Cardiac fibroblast (primary cell): ENCODE measurements around the gene SLC25A33.

Source experiments
- DNase-seq, 2 donors: peaks; one replicate each; pipeline versions ENCODE4 v3.0.0 to v3.0.0-alpha.2; 2010; ENCODE audit warnings: low read depth in 2 of 2
- H3K4me3 ChIP-seq, 2 donors: replicated peaks in 1 of 2; 1 replicate in 1 of 2; 2 replicates in 1 of 2; pipeline ENCODE4 v1.5.1; 2011; ENCODE audit warnings: low read depth in 2 of 2, low read length in 2 of 2, mild to moderate bottlenecking in 2 of 2, moderate library complexity in 1 of 2
- TF ChIP-seq, protein P1 (sequence below): IDR thresholded peaks from one replicate; pipeline ENCODE4 v1.5.1; 2011; ENCODE audit warnings: low read depth, mild to moderate bottlenecking, low read length, inconsistent platforms

The SLC25A33 gene

DNA sequence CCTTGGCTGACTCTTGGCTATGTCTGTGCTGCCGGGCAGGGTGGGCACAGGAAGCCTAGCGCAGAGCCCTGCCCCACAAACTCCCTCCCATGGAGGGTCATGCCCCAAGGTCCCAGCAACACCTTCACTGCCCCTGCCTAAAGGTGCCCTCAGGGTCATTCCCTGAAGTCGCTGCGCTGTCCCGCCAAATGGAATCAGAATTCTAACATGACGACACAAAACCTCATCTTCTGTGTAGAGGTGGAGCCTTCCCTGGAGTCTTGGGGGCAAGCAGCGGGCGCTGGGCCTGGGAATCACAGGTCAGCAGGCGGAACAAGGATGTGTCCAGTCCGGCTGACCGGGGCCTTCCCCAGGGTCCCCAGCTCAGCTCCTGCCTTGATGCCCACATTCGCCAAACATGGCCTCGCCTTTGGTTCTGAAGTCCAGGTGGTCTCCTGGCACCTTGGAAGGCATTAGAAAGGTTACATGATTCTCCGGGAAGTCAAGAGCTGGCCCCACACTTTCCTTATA lies 66.7 kb downstream of the SLC25A33 start:
- no peak overlapping the region for H3K4me3 ChIP-seq
- TF ChIP-seq, protein P1, sequence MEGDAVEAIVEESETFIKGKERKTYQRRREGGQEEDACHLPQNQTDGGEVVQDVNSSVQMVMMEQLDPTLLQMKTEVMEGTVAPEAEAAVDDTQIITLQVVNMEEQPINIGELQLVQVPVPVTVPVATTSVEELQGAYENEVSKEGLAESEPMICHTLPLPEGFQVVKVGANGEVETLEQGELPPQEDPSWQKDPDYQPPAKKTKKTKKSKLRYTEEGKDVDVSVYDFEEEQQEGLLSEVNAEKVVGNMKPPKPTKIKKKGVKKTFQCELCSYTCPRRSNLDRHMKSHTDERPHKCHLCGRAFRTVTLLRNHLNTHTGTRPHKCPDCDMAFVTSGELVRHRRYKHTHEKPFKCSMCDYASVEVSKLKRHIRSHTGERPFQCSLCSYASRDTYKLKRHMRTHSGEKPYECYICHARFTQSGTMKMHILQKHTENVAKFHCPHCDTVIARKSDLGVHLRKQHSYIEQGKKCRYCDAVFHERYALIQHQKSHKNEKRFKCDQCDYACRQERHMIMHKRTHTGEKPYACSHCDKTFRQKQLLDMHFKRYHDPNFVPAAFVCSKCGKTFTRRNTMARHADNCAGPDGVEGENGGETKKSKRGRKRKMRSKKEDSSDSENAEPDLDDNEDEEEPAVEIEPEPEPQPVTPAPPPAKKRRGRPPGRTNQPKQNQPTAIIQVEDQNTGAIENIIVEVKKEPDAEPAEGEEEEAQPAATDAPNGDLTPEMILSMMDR, result no peak
- DNase-seq, result no peak

DNA sequence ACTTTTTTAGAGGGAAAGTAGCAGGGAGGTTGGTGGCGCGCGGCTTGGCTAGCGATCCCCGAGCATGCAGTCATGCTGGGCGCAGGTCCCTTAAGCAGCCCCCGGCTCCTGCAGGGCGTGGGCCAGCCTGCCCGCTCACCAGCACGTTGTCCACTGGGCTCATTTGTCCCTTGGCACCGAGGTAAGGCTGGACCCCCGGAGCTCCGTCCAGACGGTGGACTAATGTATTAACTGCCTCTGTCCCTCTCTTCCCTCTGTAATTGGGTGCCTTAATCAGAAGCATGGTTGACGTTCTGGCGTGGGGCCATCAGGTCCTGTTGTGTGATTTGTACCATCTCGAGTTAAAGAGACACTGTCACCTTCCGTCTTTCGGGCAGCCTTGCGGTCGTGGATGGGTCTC lies 67.2 kb downstream of the SLC25A33 start:
- no peak overlapping the region for H3K4me3 ChIP-seq
- DNase-seq, result no peak
- TF ChIP-seq, protein P1, result no peak

DNA sequence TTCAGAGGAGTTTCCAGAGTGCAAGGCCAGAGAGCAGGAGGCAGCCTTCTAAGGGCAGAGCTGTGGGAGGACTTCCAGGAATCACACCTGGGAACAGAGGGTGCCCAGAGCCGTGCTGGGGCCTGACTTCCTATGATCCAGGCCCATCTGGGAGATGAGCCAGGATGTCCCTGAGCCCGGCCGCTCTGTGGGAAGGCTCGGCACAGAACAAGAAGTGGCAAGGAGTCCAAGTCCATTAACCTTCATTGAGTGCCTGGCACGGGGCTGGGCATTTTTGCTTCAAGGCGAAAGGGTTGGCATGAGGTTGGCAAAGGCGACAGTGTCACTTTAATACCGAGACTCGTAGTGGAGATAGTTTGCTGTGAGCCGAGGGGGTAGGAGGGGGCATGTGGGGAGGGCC lies 67.7 kb downstream of the SLC25A33 start:
- TF ChIP-seq, protein P1, result no peak

DNA sequence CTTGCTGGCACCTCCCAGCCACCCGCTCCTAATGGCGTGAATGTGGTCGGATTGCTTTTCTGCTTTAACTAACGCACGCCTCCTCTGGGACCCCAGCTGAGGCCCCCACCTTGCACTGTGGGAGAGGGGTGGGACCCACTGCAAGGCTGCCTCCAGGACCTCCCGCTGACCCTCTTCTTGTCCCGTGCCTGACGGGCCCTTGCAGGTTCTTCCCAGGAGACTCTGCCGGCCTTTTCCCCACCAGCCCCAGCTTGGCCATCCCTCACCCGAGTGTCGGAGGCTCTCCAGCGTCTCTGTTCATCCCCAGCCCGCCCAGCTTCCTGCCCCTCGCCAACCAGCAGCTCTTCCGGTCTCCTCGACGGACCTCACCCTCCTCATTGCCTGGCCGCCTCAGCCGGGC lies 68.1 kb downstream of the SLC25A33 start:
- no peak overlapping the region for H3K4me3 ChIP-seq
- TF ChIP-seq, protein P1, result no peak
- no peak for DNase-seq

More for the DNA sequence above, 67.7 kb downstream of the SLC25A33 start:
- H3K4me3 ChIP-seq, result no peak overlapping the region
- DNase-seq, result no peak

DNA sequence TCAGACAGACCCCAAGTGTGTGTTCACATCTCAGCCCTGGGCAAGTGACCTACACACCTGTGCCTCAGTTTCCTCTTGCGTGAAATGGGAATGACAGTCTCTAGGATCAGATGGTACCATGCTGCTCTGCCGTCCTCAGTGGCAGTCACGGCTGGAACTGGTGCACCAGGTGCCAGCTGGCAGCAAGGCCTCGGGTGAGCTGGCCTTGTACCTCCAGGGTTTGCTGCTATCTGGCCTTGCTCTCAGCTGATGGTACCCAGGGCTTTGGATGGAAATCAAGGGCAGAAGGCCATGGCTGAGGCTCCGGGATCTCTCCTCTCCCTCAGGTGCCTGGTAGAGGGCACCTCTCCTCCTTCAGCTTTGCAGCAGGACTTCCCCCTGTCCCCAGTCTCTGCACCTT lies 70.7 kb downstream of the SLC25A33 start:
- no peak for DNase-seq
- H3K4me3 ChIP-seq, result no peak overlapping the region
- TF ChIP-seq, protein P1, result no peak

DNA sequence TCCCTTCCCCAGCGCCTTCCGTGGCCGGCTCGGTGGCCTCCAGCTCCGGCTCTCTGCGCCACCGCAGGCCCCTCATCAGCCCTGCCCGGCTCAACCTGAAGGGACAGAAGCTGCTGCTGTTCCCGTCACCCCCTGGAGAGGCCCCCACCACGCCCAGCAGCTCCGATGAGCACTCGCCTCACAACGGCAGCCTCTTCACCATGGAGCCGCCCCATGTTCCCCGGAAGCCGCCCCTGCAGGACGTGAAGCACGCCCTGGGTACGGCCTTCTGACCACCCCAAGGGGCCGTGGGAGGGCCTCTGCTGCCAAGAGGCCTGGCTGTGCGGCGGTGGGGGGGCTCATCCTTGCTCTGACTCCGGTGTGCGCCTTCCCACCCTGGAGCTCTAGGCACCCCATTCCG lies 71.3 kb downstream of the SLC25A33 start:
- H3K4me3 ChIP-seq, result no peak overlapping the region
- no peak for DNase-seq
- TF ChIP-seq, protein P1, result no peak

DNA sequence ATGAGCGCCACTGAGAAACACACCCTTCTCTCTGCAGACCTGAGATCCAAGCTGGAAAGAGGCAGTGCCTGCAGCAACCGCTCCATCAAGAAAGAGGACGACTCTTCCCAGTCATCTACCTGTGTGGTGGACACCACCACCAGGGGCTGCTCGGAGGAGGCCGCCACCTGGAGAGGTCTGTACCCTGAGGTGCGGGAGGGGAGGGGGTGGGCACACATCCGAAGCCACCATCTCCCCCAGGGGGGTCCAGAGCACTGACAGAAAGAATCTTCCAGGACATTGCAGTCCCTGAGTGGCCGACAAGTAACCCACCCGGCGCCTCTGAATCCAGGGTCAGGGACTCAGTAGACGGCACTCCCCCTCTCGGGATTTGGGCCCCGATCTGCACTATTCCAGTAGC lies 72.5 kb downstream of the SLC25A33 start:
- H3K4me3 ChIP-seq, result no peak overlapping the region
- TF ChIP-seq, protein P1, result no peak
- DNase-seq, result no peak
